Mesodermal cell (in vitro differentiated cells): ENCODE data around the gene ITSN1.
"Not testable (repeated sequence)": the region's sequence is repeated elsewhere in the genome, so short reads cannot be mapped to it uniquely, and the experiment has no call there.

Source experiments
- H3K27ac ChIP-seq: 2 replicates; pipeline ENCODE4 v1.7.0; 2013; ENCODE audit warnings: mild to moderate bottlenecking, low read depth, low read length, moderate library complexity; ENCODE audit not compliant: severe bottlenecking
- H3K36me3 ChIP-seq: 2 replicates; pipeline ENCODE4 v1.7.1; 2013; ENCODE audit warnings: mild to moderate bottlenecking, low read length, moderate library complexity; ENCODE audit not compliant: control insufficient read depth, insufficient read depth
- H3K4me1 ChIP-seq: one replicate; pipeline ENCODE4 v1.7.1; 2013; ENCODE audit warnings: mild to moderate bottlenecking, low read length; ENCODE audit not compliant: insufficient read depth, control insufficient read depth, poor library complexity, severe bottlenecking
- H3K4me3 ChIP-seq: 2 replicates; pipeline ENCODE4 v1.7.0; 2013; ENCODE audit warnings: low read length, control low read depth, mild to moderate bottlenecking; ENCODE audit not compliant: insufficient read depth, poor library complexity, severe bottlenecking; ENCODE audit errors: extremely low read depth
- H3K9me3 ChIP-seq: 2 replicates; pipeline ENCODE4 v1.7.1; 2013; ENCODE audit warnings: mild to moderate bottlenecking, low read length, moderate library complexity; ENCODE audit not compliant: control insufficient read depth
- WGBS, 2 experiments: methylation state at CpG; one replicate each; pipeline ENCODE4 v1.1.5; 2013; ENCODE audit warnings: missing lambda C conversion rate in 2 of 2; ENCODE audit not compliant: insufficient coverage in 2 of 2; 5-methylcytosine and 5-hydroxymethylcytosine counted together

ITSN1 gene

DNA sequence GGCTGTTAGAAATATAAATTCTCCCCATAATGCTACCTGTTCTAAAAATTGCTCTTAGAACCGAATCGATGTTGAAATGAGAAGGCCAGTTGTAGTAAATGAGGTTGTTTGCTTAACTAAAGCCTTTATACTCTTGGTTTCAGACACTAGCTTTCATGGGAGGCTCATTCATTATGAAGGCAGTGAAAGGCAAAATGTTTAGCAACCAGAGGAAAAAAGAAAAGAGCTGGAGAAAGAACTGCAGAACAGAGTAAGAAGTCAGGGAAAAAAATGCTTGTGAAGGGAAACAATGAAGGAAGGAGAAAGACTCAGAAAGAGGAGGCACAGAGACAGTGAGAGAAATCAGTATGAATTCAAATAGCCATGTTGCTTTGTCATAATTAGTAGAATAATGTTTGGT, 145.1 kb downstream of the ITSN1 start:
- Histone ChIP-seq H3K4me3 (no peak overlapping the region), H3K4me1 (no peaks in the 10 kb centered on the region), H3K27ac (peak overlapping the region; percentile 16), H3K36me3 (peaks cover 59% of the 10 kb centered on the region), H3K9me3 (no peaks in the 10 kb centered on the region)
- no CpG with 5 or more reads among the region's 2 CpGs for WGBS, 2 experiments

- 100% methylated on average over 3 of the region's 5 CpGs for WGBS, 2 experiments
Observed at GRCh38 chr21:33788438-33788837, 146.1 kb downstream of the ITSN1 start.

DNA sequence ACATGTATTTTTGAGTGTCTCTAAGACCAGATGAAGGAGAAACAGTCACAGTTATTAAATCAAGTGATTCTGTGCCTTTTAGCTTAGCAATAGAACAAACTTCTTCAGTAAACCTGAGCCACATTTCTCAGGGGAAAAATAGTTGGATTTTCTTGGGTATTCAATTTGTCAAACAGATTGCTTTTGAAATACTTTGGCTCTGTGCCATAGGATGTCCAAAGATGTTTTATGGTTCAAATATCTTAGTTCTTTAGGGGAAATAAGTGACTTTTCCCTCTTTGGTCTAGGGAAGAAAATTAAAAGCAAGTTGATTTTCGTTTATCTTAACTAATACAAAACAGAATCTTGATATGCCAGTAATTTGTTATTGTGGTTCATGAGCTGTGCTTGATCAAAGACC, 147.4 kb downstream of the ITSN1 start:
- no peak overlapping the region for H3K27ac ChIP-seq
- H3K4me1 ChIP-seq: no peaks in the 10 kb centered on the region
- no CpG with 5 or more reads among the region's 1 CpG for WGBS, 2 experiments
- no peak overlapping the region for H3K4me3 ChIP-seq
- H3K36me3 ChIP-seq: peaks cover 63% of the 10 kb centered on the region
- H3K9me3 ChIP-seq: no peaks in the 10 kb centered on the region

More at GRCh38 chr21:33788438-33788837, 146.1 kb downstream of the ITSN1 start:
- peaks cover 60% of the 10 kb centered on the region for H3K36me3 ChIP-seq
- not testable (repeated sequence) for H3K9me3 ChIP-seq, H3K4me3 ChIP-seq, H3K4me1 ChIP-seq, H3K27ac ChIP-seq

GRCh38 chr21:33791073-33791472, 148.8 kb downstream of the ITSN1 start:
- H3K4me3 ChIP-seq: no peak overlapping the region
- H3K36me3 ChIP-seq: peaks cover 70% of the 10 kb centered on the region
- WGBS, 2 experiments: no CpG with 5 or more reads among the region's 3 CpGs
- H3K4me1 ChIP-seq: no peaks in the 10 kb centered on the region
- H3K9me3 ChIP-seq: no peaks in the 10 kb centered on the region
- H3K27ac ChIP-seq: no peak overlapping the region

DNA sequence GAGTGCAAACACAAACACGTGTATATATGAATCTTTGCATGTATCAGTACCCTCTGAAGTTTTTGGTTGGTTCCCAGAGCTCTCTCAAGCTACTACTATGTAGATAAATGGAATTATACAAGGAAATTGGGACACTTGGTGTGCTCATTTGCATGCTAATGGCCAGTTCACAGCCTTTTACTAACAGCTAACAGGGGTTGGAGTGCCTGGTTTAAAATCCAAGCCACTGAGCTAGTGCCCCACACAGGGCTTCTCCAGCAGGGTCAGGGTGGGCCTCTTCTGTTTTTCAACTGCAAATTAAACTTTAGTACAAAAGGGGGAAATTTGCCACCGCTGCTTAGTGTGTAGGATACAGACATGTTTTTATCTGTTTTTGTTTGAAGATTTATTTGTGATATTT, 152.3 kb downstream of the ITSN1 start:
- H3K27ac ChIP-seq: no peak overlapping the region
- no peak overlapping the region for H3K4me3 ChIP-seq
- no peaks in the 10 kb centered on the region for H3K4me1 ChIP-seq
- H3K9me3 ChIP-seq: no peaks in the 10 kb centered on the region
- 17% methylated on average over 1 of the region's 2 CpGs; no CpG with 5 or more reads in 1 of the 2 experiments for WGBS, 2 experiments
- peaks cover 78% of the 10 kb centered on the region for H3K36me3 ChIP-seq

DNA sequence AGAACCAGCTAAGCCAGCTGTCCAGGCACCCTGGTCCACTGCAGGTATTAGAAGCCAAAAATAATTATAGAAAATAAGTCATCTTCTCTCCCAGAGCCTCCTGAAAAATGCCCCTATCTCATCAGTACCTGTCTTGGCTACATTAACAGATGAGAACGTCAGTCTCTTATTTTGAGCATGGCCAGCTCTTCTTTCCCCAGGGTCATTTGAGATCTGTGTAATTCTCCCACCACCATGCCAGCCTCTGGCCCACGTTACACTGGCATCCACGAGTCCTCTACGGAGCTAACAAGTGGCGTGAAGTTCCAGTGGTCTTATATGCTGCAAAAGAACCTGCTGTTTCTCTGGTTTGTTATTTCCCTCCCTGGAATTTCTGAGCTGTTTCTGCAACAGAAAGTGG, 155.3 kb downstream of the ITSN1 start:
- 91 to 94% methylated on average over 5 of the region's 5 CpGs for WGBS, 2 experiments
- Histone ChIP-seq H3K4me1 (no peaks in the 10 kb centered on the region), H3K4me3 (no peak overlapping the region), H3K27ac (no peak overlapping the region), H3K36me3 (peaks cover 83% of the 10 kb centered on the region), H3K9me3 (no peaks in the 10 kb centered on the region)

DNA sequence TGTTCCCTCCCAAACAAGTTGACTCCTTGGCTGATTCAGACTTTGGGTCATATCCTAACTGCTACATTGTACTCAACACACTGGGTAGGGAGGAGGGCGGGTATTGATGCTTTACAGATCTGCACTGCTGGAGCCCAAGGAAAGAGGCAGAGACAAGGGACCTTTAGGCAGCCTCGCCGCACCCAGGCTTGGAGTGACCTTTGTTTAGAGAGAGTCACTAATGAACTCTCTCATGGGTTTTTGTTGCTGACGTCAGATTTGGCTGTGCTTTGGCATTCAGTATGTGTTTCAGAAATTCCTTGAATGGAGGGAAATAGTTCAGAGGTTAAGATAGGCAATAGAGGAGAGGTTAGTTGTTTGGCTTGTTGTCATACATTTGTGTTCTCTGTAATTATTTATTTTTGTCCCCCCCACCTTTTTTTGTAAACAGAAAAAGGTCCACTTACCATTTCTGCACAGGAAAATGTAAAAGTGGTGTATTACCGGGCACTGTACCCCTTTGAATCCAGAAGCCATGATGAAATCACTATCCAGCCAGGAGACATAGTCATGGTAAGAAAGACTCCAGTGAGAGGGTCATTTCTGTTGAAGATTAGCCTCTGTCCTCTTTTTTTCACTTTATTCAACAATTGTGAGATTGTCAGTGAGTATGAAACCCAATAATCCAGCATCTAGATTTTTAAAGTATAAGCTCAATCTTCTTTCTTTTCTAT, 157.2 kb downstream of the ITSN1 start:
- WGBS, 2 experiments: 78 to 100% methylated on average over 1 to 2 of the region's 5 CpGs
- Histone ChIP-seq H3K36me3 (peaks cover 75% of the 10 kb centered on the region), H3K4me1 (no peaks in the 10 kb centered on the region), H3K27ac (no peak overlapping the region), H3K9me3 (no peaks in the 10 kb centered on the region), H3K4me3 (no peak overlapping the region)

- Histone ChIP-seq H3K9me3 (no peaks in the 10 kb centered on the region), H3K4me3 (no peak overlapping the region), H3K36me3 (peaks cover 67% of the 10 kb centered on the region), H3K4me1 (no peaks in the 10 kb centered on the region), H3K27ac (no peak overlapping the region)
- WGBS, 2 experiments: 88 to 100% methylated on average over 1 to 2 of the region's 5 CpGs
Observed at GRCh38 chr21:33800753-33801423, 158.6 kb downstream of the ITSN1 start.

GRCh38 chr21:33801424-33802405, 159.4 kb downstream of the ITSN1 start:
- Histone ChIP-seq H3K9me3 (no peaks in the 10 kb centered on the region), H3K4me1 (no peaks in the 10 kb centered on the region)
- 81 to 94% methylated on average over 3 to 4 of the region's 8 CpGs for WGBS, 2 experiments

DNA sequence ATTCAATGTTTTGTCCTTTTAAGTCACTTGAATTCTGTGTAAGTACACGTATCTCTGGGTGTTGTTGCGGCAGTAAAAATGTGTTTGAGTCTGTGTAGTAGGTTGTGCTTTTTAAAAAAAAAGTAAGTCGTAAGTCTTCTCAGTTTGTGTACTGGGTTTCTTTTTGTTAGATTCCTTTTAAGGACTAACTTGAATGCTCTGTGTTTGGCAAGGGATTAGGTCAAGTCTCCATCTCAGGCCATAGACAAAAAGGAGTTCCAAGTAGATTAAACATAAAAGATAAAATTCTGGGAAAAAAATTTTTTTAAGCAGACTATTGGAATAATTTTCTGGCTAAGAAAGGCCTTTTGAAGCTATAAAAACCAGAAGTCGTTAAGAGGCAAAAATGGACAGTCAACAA, 160.2 kb downstream of the ITSN1 start:
- WGBS, 2 experiments: 90 to 92% methylated on average over 3 of the region's 4 CpGs
- Histone ChIP-seq H3K36me3 (peaks cover 58% of the 10 kb centered on the region), H3K27ac (no peak overlapping the region), H3K9me3 (no peaks in the 10 kb centered on the region), H3K4me1 (no peaks in the 10 kb centered on the region), H3K4me3 (no peak overlapping the region)

More at GRCh38 chr21:33801424-33802405, 159.4 kb downstream of the ITSN1 start:
- Histone ChIP-seq H3K27ac (no peak overlapping the region), H3K36me3 (peaks cover 59% of the 10 kb centered on the region), H3K4me3 (no peak overlapping the region)
